NCI-H2107 treated with DMSO at 0.1 percent for 48 hours (cell line): ENCODE measurements around the gene COPE.
"Not testable (repeated sequence)": the region's sequence is repeated elsewhere in the genome, so short reads cannot be mapped to it uniquely, and the experiment has no call there.

Experiments
- DNase-seq: peaks from one replicate; lab custom pipeline; 2025; ENCODE audit not compliant: unreplicated experiment; lab: John Stamatoyannopoulos, UW

COPE gene

GRCh38 chr19:18919086-18919899 is at the start of gene COPE, which contains the start of gene DDX49:
Gene COPE (minus strand): TSS chr19:18919387. CDS start chr19:18919348, 39 bp downstream.
Gene DDX49 (plus strand): TSS chr19:18919715. CDS start chr19:18919742, 27 bp downstream.
- peak; percentile 99 for DNase-seq

- DNase-seq: no peak
Observed at GRCh38 chr19:18967358-18968146, 48.4 kb upstream of the COPE start.

DNA sequence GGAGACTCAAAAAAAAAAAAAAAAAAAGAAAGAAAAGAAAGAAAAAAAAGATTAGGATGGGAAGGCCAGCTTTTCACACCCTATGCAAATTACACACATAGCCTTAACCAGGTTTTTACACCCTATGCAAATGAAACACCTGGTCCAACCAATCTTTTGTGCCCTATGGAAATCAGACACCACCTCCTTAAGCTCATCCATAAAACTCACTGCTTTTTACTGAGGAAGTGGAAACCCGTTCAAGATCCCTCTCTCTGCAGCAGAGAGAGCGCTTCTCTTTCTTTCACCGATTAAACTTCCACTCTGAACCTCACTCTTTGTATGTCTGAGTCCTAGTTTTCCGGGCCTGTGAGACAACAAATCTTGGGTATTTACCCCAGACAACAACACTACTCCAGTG is 47.1 kb upstream of the COPE start:
- no peak for DNase-seq

- no peak for DNase-seq
Observed at GRCh38 chr19:18964121-18964520, 44.9 kb upstream of the COPE start.

- no peak for DNase-seq
Observed at GRCh38 chr19:18961767-18962620, 42.8 kb upstream of the COPE start.

DNA sequence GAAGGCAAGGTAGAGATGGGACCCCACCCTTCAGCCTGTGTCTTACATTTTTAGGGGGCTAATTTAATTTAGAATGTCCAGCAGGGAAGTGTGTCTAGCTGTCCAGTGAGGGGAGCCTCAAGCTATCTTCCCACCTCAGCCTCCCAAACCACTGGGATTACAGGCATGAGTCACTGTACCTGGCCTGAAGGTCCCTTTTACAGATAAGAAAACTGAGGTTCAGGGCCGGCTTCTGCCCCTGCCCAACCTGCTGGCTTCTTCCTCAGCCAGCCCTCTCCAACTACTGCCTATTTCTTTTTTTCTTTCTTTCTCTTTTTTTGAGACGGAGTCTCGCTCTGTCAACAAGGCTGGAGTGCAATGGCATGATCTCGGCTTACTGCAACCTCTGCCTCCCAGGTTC is 41.2 kb upstream of the COPE start:
- no peak for DNase-seq

- no peak for DNase-seq
Observed at GRCh38 chr19:18955042-18955441, 35.9 kb upstream of the COPE start.

DNA sequence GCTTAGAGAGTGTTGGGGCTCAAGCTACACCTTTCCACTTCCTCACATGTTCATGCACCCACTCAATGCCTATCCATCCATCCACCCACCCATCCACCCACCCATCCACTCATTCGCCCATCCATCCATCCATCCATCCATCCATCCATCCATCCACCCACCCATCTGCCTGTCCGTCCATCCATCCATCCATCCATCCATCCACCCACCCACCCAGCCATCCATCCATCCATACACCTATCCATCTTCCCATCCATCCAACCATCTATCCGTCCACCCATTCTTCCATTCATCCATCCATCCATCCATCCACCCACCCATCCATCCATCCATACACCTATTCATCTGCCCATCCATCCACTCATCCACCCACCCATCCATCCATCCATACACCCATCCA is 34.9 kb upstream of the COPE start:
- no peak for DNase-seq

DNA sequence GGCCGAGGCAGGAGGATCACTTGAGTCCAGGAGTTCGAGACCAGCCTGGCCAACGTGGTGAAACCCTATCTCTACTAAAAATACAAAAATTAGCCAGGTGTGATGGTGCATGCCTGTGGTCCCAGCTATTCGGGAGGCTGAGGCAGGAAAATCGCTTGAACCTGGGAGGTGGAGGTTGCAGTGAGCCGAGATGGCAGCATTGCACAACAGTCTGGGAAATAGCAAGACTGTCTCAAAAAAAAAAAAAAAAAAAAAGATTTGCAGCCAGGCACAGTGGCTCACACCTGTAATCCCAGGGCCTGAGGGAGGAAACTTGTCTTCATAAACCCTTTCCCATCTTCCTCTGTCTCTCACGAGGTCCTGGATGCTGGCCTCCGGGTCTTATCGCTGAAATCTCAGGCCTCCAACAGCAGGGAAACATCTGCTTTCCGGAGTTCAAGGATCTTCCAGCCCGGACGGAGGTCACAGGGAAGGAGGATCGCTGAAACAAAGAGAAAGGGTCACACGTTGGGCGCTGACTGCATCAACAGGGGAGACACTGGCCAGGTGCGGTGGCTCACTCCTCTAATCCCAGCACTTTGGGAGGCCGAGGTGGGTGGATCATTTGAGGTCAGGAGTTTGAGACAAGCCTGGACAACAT is 33.3 kb upstream of the COPE start:
- DNase-seq: not testable (repeated sequence)

GRCh38 chr19:18951721-18952281 is 32.6 kb upstream of the COPE start:
- DNase-seq: no peak

DNA sequence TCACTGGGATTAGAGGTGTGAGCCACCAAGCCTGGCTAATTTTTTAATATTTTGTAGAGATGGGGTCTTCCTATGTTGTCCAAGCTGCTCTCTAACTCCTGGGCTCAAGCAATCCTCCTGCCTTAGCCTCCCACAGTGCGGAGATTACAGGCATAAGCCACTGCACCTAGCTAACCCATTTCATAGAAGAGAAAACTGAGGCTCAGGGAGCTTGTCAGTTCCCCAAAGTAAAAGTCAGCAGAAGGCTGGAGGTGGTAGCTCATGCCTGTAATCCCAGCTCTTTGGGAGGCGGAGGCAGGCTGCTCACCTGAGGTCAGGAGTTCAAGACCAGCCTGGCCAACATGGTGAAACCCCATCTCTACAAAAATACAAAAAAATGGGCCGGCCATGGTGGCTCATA is 30.7 kb upstream of the COPE start:
- DNase-seq: no peak

GRCh38 chr19:18948976-18949356 is 29.8 kb upstream of the COPE start:
- no peak for DNase-seq

DNA sequence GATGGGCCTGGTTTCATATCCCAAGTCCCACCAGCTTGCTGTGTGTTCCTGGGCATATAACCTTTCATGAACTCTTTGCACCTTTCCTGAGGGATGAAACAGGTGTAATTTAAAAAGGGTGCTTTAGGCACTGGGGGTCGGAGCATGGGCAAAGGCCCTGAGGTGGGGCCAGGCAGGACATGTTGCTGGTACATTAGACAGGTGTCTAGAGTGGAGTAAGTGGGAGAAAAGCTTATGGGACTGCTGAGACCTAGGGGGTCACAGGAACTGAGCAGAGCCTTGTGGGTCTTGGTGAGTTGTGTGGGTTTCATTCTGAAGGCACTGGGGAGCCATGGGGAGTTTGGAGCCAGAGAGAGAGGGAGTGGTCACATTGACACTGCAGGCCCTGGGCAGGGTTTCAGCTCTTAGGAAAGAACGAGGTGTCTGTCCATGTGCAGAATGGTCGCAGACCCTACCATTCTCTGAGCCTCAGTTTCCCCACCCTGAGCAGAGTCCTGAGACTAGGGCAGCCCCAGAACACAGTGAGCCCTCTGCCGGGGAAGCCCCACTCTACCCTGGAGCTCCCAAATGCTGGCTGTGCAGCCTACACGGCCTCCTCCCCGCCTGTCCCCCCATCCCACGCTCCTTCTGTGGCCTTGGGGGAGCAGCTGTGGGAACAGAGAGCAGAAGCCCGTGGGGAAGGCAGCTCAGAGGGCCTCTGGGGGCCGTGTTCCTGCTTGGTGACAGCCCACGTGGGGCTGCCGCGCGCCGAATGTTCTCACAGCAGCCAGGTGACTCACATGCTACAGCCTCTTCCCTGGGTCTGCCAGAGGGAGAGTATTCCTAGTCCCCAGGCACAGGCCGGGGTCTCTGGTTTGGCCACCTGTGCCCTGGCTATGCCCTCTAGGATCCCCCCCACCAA is 29.1 kb upstream of the COPE start:
- DNase-seq: no peak

DNA sequence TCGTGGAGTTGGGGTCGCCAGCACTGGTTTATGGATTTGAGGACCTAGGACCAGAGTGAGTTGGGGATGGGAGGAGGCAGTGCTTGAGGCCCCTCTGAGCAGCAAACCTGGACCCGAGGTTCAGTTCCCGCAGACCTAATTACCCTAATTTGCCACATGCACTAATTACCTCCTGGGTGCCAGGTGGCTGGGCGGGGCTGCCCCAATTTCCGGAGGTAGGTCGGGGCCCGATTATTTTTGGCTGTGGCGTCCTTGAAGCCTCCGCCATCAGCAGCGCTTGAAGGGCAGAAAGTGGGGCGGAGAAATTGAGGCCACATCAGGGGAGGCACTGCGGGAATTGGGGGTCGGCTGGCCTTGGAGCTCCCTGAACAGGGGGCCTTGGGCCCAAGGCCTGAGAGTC is 27.7 kb upstream of the COPE start:
- no peak for DNase-seq

GRCh38 chr19:18946335-18946734 is 27.1 kb upstream of the COPE start:
- no peak for DNase-seq

DNA sequence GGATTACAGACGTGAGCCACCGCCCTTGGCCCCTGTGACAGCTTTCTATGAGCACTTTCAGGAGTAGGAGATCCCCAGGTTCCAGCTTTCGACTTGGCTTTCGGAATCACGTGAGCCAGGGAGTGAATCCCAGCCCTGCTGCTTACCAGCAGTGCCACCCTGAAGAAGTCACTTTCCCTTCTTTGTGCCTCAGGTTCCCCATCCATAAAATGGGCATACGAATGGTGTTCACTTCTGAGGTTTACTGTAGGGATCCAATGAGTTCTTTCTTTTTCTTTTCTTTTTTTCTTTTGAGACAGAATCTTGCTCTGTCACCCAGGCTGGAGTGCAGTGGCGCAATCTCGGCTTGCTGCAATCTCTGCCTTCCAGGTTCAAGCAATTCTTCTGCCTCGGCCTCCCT is 26.1 kb upstream of the COPE start:
- DNase-seq: no peak

DNA sequence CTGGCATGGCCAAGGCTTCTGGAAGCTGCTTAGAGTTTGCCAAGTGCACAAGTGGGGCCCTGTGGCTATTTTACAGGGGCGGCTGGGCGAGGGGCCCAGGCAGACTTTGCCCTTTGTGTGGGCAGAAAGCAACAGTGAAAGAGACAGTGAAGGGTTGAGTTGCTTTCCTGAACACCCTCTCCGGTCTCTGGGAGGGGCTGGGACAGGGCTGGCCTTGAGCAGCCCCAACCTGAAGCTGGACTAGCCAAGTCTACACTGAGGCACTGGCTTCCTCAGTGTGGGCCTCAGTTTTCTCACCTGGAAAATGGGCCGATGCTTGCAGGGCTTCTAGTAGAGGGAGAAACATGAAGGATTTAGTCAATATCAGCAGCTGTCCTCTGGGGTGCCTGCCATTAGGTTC is 24.3 kb upstream of the COPE start:
- DNase-seq: no peak

DNA sequence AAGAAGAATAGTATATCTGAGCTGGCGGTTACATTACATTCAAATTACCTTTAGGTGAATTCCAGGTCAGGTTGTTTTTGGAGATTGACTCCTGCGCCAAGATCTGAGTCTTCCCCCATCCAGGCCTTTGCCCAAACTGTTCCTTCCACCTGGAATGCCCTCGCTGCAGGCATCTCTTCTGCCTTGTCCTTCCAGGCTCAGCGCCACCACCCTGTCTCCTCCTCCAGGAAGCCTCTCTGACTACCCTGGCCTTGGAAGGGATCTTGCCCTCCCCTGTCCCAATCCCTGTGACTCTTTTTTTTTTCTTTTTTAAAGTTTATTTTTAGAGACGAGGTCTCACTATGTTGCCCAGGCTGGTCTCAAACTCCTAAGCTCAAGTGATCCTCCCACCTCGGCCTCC is 23.5 kb upstream of the COPE start:
- no peak for DNase-seq

GRCh38 chr19:18941628-18942354 is 22.6 kb upstream of the COPE start:
- DNase-seq: no peak
